ENCODE results near the gene PHYKPL. TPM values are rescaled to one million over a fixed set of nuclear protein-coding genes. Genes with fewer than 3 reads are reported as not detected.

Gene PHYKPL
- total and polyA plus RNA-seq, 2 of the 8 experiments (the other 6 are each of a cell fraction or from before 2014, with no cell fraction given), result 25.1 to 32.1 TPM

- no peak overlapping the region for H2AK5ac ChIP-seq (ENCODE audit: low read depth, low read length)
- H2BK120ac ChIP-seq (replicated peaks; ENCODE audit: low read depth, low read length), result no peak overlapping the region
- no peaks in the 10 kb centered on the region for H3K79me2 ChIP-seq (ENCODE audit: control insufficient read depth in 1 of 2, insufficient read depth in 2 of 2, low read length in 2 of 2)
- no peaks in the 10 kb centered on the region for H3K27me3 ChIP-seq (replicated peaks in 1 of 4; ENCODE audit: control insufficient read depth in 3 of 4, extremely low read depth in 1 of 4, insufficient read depth in 3 of 4, low read length in 3 of 4)
- H2BK15ac ChIP-seq (ENCODE audit: low read length), result 0 out of 2 replicates have a peak overlapping the region, but pooled peaks have one; percentile 26
- ChIA-PET POLR2A (ENCODE audit: partially characterized antibody) (interaction anchor here (0.6 to 21.6 kb wide), 4 partner anchors 9 to 389 kb away, joined by 3 to 507 read pairs (median 3); partner anchors contain the start of genes CLK4 and HNRNPAB), CTCF (ENCODE audit: partially characterized antibody) (interaction anchor here (1.0 to 1.4 kb wide), 6 partner anchors 9 to 45 kb away, joined by 3 to 7 read pairs (median 4); no protein-coding TSS in a partner anchor)
- no peak overlapping the region for H3K4me3 ChIP-seq (ENCODE audit: extremely low read depth in 1 of 4, insufficient read depth in 2 of 4, low read depth in 3 of 4, low read length in 4 of 4)
- no peak overlapping the region for H4K91ac ChIP-seq (replicated peaks; ENCODE audit: insufficient read length, low read length)
- no peak overlapping the region for H2BK12ac ChIP-seq (ENCODE audit: low read depth, low read length)
- WGBS, 2 experiments (ENCODE audit: extremely low coverage in 1 of 2, insufficient coverage in 1 of 2, insufficient read length in 1 of 2, insufficient replicate concordance in 2 of 2, low coverage in 1 of 2, low lambda C conversion rate in 2 of 2, missing lambda C conversion rate in 1 of 2), result 89% methylated on average over 13 of the region's 13 CpGs; no CpG with 5 or more reads in 1 of the 2 experiments
- no peak overlapping the region for H3K9ac ChIP-seq (replicated peaks in 1 of 4; ENCODE audit: extremely low read depth in 1 of 4, low read depth in 3 of 4, low read length in 3 of 4)
- no peak overlapping the region for H2BK5ac ChIP-seq (ENCODE audit: low read depth, low read length)
- no peaks in the 10 kb centered on the region for H4K20me1 ChIP-seq (replicated peaks in 1 of 2; ENCODE audit: control insufficient read depth in 1 of 2, insufficient read depth in 2 of 2, low read length in 2 of 2)
- no peak overlapping the region for H3K27ac ChIP-seq (ENCODE audit: low read depth, low read length)
- DNase-seq (ENCODE audit: low read depth in 1 of 2, low spot score in 2 of 2) (no peak), FAIRE-seq (no peak)
- H3K23me2 ChIP-seq (ENCODE audit: low read depth, low read length), result peaks cover 2% of the 10 kb centered on the region; the same call in 1 of the 2 replicates
- no peak overlapping the region for H3K18ac ChIP-seq (ENCODE audit: extremely low read depth, low read length)
- peaks cover 0 to 9% (median 1%) of the 10 kb centered on the region in 4 experiments; a peak in 5 of 7 replicates for H3K4me1 ChIP-seq (replicated peaks in 1 of 4; ENCODE audit: control insufficient read depth in 3 of 4, insufficient read depth in 4 of 4, low read length in 3 of 4)
- H3K4me2 ChIP-seq (ENCODE audit: insufficient read depth in 1 of 2, low read depth in 2 of 2, low read length in 2 of 2), result no peak overlapping the region
- H3K56ac ChIP-seq (replicated peaks; ENCODE audit: insufficient read length, low read depth, low read length), result no peak overlapping the region
- H3K36me3 ChIP-seq (ENCODE audit: control insufficient read depth in 2 of 4, insufficient read depth in 4 of 4, low read length in 3 of 4), result no peaks in the 10 kb centered on the region
- peak overlapping the region; percentile 54 for H3K4ac ChIP-seq (replicated peaks; ENCODE audit: insufficient read length, low read depth, low read length)
- H4K8ac ChIP-seq (ENCODE audit: extremely low read depth, insufficient read depth, low read length), result peak overlapping the region; percentile 25; the same call in 1 of the 2 replicates
- no peak overlapping the region for H4K5ac ChIP-seq (ENCODE audit: insufficient read length, low read depth, low read length)
- H2AFZ ChIP-seq (ENCODE audit: low read length), result no peak overlapping the region
- no peak overlapping the region for H3K23ac ChIP-seq (ENCODE audit: insufficient read length)
- H3K14ac ChIP-seq (ENCODE audit: insufficient read length), result no peak overlapping the region
- no peaks in the 10 kb centered on the region for H3K9me3 ChIP-seq (ENCODE audit: insufficient read depth in 2 of 2, low read depth in 1 of 2, low read length in 1 of 2)
- no peaks in the 10 kb centered on the region; the same call in 1 of the 2 replicates for H3K79me1 ChIP-seq (ENCODE audit: low read depth, low read length)
- H2BK20ac ChIP-seq (ENCODE audit: low read length), result no peak overlapping the region
- TF ChIP-seq RAD21 (IDR thresholded peaks at IDR 0.05 in 1 of 2, conservative IDR thresholded peaks at IDR 0.05 in 1 of 2; ENCODE audit: low read depth in 2 of 2, low read length in 2 of 2) (no peak), BRCA1 (IDR thresholded peaks at IDR 0.05; ENCODE audit: low read depth, low read length) (no peak), EGR1 (IDR thresholded peaks at IDR 0.05; ENCODE audit: borderline replicate concordance, low read depth, low read length) (no peak), SIX5 (IDR thresholded peaks at IDR 0.05; ENCODE audit: low read depth, low read length) (no peak), ASH2L (IDR thresholded peaks at IDR 0.05; ENCODE audit: low read length) (no peak), TAF7 (optimal IDR thresholded peaks at IDR 0.05; ENCODE audit: borderline replicate concordance, low read depth, low read length) (no peak), HDAC2 (IDR thresholded peaks at IDR 0.05; ENCODE audit: borderline replicate concordance in 1 of 2, low read depth in 2 of 2, low read length in 2 of 2) (no peak), ATF3 (IDR thresholded peaks at IDR 0.05; ENCODE audit: insufficient read depth, low read depth, low read length) (no peak), CHD2 (IDR thresholded peaks at IDR 0.05; ENCODE audit: low read length) (no peak), KDM4A (IDR thresholded peaks at IDR 0.05; ENCODE audit: low read depth, low read length, severe bottlenecking) (no peak)
Measured at GRCh38 chr5:178237431-178238312, 5.1 kb upstream of the PHYKPL start.
